ENCODE results near the gene SHMT2.

GRCh38 chr12:57205186-57205585, 24.3 kb upstream of the SHMT2 start:
- TF ChIP-seq ZFP30 (CRISPR knock-in tag; IDR thresholded peaks at IDR 0.05) (no peak), ZNF565 (CRISPR knock-in tag; conservative IDR thresholded peaks at IDR 0.05; ENCODE audit: low read depth) (no peak)
- TF ChIP-seq, protein P1, sequence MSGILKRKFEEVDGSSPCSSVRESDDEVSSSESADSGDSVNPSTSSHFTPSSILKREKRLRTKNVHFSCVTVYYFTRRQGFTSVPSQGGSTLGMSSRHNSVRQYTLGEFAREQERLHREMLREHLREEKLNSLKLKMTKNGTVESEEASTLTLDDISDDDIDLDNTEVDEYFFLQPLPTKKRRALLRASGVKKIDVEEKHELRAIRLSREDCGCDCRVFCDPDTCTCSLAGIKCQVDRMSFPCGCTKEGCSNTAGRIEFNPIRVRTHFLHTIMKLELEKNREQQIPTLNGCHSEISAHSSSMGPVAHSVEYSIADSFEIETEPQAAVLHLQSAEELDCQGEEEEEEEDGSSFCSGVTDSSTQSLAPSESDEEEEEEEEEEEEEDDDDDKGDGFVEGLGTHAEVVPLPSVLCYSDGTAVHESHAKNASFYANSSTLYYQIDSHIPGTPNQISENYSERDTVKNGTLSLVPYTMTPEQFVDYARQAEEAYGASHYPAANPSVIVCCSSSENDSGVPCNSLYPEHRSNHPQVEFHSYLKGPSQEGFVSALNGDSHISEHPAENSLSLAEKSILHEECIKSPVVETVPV (CRISPR knock-in tag; IDR thresholded peaks at IDR 0.05) = no peak
- TF ChIP-seq, protein P2, sequence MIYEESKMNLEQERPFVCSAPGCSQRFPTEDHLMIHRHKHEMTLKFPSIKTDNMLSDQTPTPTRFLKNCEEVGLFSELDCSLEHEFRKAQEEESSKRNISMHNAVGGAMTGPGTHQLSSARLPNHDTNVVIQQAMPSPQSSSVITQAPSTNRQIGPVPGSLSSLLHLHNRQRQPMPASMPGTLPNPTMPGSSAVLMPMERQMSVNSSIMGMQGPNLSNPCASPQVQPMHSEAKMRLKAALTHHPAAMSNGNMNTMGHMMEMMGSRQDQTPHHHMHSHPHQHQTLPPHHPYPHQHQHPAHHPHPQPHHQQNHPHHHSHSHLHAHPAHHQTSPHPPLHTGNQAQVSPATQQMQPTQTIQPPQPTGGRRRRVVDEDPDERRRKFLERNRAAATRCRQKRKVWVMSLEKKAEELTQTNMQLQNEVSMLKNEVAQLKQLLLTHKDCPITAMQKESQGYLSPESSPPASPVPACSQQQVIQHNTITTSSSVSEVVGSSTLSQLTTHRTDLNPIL (CRISPR knock-in tag; IDR thresholded peaks at IDR 0.05; ENCODE audit: low read depth) = no peak
- TF ChIP-seq, protein P3, sequence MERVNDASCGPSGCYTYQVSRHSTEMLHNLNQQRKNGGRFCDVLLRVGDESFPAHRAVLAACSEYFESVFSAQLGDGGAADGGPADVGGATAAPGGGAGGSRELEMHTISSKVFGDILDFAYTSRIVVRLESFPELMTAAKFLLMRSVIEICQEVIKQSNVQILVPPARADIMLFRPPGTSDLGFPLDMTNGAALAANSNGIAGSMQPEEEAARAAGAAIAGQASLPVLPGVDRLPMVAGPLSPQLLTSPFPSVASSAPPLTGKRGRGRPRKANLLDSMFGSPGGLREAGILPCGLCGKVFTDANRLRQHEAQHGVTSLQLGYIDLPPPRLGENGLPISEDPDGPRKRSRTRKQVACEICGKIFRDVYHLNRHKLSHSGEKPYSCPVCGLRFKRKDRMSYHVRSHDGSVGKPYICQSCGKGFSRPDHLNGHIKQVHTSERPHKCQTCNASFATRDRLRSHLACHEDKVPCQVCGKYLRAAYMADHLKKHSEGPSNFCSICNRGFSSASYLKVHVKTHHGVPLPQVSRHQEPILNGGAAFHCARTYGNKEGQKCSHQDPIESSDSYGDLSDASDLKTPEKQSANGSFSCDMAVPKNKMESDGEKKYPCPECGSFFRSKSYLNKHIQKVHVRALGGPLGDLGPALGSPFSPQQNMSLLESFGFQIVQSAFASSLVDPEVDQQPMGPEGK (CRISPR knock-in tag; IDR thresholded peaks at IDR 0.05; ENCODE audit: borderline replicate concordance) = no peak
